HT-29 (cell line): ENCODE measurements around the gene GATA2. TPM values are rescaled to one million over a fixed set of nuclear protein-coding genes. Genes with fewer than 3 reads are reported as not detected.
A peak's percentile ranks its signal among the peaks of the same experiment; 100 is the strongest.

Experiments
- DNase-seq: peaks from one replicate; pipeline ENCODE4 v3.0.0-alpha.2; 2015; ENCODE audit warnings: low spot score
- total RNA-seq: library from RNA; depleted of rRNA; stranded (reverse); fragments of >200 nt; shearing (Covaris generic); gene quantifications from 2 replicates; pipeline ENCODE4 v1.2.3, GENCODE V29; 2014

GATA2 gene
- total RNA-seq, 1 experiment from 2014 or later = 123 TPM

GRCh38 chr3:128488636-128488990 is 4.4 kb downstream of the GATA2 start:
- DNase-seq = peak; percentile 69

DNA sequence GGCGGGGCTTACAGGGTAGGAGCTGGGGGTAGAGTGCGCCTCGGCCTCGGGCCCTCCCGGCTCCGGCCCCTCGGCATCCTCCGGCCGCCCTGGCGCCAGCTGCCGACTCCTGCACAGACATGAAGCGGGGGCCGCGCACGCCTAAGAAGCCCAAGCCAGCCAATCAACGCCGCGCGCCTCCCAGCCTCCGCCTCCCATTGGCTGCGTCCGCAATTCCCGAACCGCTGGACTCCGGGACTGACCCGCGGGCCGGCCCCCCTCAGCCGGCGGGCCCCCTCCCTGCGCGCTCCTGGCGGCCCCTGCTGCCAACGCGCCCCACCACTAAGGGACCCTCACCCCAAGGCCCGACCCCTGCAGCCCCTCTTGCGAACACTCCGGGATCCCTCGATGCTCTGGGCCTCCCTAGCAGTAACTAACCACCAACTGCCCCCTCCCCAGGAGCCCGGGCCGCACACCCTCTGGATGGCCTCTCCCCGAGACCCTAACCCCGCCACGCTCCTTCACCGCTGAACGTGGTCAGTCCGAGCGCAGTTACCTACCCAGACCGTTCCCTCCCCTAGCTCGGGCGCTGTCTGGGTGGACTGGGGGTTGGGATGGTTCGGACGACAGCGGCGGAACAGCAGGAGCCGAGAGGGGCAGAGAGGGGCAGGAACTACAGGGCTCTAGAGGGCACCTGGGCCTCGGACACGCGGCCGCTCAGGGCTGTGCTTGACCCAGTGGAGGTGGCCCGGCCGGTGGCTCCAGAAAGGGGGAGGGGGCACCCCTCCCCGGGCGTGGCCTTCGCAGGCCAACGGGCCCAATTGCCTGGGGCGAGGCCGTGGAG is 5.0 kb downstream of the GATA2 start:
- DNase-seq = peak; percentile 96

DNA sequence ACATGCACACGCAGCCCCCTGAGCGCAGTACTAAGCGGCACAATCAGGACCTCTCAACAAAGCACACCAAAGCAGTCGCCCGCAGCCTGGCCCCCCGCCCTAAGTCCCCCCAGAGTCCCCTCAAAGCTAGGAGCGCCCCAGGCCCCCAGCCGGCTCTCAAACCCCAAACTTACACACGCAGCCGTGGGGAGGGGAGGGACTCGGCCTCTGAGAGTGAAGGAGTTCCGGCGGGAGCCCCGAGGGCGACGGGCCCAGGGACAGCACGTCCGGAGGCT is 5.5 kb downstream of the GATA2 start:
- DNase-seq = no peak

DNA sequence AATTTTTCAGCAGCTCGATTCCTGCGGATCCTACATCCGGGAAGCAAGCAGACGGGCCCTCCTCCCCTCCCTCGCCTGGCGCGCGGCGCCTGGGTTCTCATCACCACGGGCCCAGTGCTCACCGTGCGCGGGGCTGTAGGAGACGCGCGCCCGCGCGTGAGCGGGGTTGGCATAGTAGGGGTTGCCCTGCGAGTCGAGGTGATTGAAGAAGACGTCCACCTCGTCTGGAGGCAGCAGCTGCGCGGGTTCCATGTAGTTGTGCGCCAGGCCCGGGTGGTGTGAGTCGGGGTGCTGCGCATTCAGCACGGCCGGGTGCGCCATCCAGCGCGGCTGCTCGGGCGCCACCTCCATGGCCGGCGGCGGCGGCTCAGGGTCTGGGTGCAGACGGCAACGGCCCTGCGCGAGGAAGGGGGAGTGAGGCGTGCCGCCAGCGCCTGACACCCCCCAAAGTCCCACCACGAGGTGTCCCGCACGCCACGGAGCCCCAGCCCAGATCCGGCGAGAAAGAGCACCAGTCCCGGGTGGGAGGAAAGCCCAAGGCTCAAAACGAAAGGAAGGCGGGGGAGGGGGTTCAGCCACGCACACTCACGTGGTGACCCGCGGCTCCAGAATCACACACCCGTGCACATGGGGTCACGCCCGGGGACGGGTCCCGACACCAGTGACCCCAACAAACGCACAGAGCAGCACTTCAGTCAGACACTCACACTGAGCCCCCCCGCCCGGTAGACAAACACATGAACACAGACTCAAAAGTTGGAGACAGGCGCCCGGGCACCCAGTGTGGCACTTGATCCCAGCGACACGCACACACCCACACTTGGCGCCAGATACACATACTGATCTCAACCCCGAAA is 6.1 kb downstream of the GATA2 start:
- peak; percentile 44 for DNase-seq

GRCh38 chr3:128486205-128486628 is 6.8 kb downstream of the GATA2 start:
- no peak for DNase-seq

DNA sequence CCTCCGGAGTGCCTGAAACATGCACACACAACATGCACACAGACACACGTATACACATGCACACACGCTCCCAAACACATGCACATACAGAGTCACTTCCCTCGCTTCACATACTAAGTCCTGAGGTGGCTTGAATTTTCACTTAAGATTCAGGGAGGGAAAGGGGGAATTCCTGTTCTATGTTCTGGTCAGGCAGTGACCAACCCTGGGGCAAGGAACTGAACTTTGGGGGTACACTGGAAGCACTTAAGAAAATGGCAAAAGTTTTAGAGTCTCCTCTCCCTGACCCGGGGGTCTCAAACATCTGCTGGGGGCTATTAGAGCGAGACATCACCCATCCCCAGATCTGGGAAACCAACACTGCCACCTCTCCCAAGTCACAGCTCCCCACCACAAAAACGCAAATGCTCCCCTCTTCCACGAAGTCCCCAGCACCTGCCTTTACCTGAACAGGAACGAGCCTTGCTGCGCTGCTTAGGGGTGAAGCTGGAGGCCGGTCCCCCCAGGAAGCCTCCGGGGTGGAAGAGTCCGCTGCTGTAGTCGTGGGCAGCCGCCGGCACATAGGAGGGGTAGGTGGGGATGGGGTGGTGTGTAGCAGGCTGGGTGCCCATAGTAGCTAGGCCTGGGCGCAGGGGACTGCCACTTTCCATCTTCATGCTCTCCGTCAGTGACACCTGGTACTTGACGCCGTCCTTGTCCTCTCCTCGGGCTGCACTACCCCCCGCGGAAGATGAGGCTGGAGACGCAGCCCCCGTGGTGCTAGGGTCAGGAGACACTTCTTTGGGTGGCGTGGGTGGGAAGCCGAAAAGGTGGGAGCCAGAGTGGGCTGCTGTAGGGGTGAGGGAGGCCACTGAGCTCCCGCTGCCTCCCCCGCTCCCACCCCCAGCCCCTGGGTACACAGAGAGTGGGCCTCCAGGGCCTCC is 7.5 kb downstream of the GATA2 start:
- no peak for DNase-seq

DNA sequence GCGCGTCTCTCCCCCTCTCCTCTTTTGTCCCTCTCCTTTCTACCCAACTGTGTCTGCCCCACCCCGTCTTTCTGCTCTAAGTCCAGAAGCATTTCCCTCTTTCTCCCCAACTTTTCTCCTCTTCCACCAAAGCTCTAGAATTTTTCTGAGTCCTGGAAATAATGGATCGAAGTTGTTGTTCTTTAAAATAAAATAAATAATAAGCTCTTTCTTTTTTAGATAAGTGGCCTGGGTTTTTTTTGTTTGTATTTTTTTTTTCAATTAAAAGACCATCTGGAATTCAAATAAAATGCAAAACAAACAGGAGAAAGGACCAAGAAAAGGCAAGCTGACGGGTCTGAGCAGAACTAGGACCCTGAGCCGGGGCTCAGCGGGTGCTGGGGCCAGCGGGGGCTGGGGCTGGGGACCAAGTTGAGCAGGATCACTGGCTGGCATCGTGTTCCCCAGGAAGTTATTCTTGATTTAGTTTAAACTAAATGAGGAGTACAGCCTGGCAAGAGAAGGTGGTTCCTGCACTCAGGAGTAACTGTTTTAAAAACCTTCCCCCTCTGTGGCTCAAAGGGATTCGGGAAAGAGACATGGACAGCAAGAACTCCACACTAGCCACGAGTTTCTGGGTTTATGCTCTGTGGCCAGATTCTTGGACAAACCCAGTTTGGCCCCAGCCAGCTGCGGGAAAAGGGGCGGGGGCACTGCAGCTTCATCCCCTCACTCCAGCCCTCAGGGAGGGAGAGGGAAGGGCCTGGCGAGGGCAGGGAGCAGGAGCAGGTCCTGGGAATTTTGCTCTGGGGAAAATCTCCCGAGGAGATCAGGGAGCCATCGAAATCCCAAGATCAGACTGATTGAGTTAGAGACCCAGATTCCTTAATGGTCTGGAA is 8.4 kb downstream of the GATA2 start:
- no peak for DNase-seq

DNA sequence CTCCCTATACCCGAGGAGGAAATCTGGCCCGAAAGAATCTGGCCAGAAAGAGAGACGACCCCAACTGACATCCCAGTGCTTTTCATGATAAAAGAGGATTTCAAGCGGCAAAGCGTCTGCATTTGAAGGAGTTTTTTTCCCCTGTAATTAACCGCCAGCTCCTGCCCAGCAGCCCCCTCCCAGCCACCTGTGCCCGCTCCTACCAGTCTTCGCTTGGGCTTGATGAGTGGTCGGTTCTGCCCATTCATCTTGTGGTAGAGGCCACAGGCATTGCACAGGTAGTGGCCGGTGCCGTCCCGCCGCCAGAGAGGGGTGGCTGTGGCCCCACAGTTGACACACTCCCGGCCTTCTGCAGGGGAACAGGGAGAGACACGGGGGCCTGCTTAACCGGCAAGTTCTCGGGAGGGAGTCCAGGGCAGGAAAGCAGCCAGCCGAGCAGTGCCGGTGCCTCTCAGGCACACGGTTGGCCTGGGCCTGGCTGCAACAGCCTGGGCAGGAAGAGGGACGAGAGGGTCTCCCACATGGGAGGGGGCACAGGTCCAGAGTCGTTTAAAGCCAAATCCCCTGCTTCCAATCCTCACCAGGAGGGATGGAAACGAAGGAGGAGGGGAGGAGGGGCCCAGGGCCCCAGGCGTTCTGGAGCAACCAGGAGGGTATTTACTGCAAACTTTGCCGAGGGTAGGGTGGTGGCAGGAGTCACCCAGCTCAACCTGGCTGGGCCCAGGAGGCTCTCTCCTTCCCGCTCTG is 9.2 kb downstream of the GATA2 start:
- DNase-seq = no peak

DNA sequence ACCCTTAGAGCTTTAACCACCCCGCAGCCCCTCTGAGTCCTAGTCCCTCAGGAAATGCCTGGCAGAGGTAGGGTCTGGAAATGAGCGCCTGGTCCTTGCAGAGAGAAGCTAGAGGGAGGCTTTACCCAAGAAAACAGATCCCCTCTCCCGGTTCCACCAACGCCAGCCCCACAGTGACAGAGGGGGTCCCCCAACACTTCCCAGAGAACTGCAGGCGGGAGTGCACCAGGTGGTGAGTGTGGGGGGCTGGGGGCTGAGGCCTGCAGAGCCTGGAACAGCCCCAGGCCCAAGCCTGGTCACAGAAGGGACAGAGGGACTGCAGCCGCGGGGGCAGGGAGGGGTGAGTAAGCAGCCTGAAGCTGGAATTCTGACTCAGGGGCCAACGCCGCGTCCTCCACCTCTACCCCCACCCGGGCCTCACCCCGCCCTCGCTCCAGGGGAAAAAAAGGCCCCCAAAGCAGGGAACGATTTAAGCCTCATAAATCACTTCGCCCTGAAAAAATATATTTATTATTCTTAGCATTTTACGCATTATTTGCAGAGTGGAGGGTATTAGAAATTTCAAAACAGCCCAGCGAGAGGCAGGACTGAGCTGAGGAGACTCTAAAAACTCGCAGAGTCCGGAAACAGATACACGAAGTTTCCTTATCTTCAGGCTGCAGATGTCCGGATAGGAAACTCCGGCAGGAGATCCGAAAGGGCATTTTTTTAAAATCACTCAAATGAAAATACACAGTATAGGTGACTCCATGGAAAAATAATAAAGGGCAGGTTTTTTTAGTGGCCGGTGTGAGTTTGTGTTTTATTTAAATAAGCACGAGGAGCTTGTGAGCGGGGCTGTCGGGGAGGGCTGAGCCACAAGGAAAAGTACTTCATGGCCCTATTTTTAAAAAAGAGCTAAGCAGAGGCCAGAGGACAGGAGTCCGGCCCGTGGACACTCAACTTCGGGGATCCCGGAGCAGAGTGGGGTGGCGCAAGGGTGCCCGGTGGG is 10.0 kb downstream of the GATA2 start:
- no peak for DNase-seq

- no peak for DNase-seq
These were observed 10.8 kb downstream of the GATA2 start for GRCh38 chr3:128482175-128482574.

DNA sequence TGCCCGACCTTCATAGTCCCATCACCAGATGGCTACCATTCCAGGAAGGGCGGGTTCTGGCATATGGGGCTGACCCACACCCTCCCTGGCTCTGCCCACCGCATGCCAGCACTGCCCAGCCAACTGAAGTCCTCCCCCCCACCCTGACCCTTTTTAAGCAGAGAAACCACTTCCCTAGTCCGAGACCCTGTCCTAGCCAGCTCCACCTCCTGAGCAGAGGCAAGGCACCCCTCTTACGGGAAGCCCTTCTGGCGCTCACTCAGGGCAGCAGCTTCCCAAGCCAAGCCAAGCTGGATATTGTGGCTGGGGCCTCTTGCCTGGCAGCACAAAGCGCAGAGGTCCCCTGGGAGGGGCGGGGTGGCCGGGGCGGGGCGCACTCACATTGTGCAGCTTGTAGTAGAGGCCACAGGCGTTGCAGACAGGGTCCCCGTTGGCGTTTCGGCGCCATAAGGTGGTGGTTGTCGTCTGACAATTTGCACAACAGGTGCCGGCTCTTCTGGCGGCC is 11.5 kb downstream of the GATA2 start:
- DNase-seq = no peak

- DNase-seq = no peak
These were observed 12.1 kb downstream of the GATA2 start for GRCh38 chr3:128480717-128481437.

GRCh38 chr3:128480278-128480677 is 12.7 kb downstream of the GATA2 start:
- DNase-seq = no peak

DNA sequence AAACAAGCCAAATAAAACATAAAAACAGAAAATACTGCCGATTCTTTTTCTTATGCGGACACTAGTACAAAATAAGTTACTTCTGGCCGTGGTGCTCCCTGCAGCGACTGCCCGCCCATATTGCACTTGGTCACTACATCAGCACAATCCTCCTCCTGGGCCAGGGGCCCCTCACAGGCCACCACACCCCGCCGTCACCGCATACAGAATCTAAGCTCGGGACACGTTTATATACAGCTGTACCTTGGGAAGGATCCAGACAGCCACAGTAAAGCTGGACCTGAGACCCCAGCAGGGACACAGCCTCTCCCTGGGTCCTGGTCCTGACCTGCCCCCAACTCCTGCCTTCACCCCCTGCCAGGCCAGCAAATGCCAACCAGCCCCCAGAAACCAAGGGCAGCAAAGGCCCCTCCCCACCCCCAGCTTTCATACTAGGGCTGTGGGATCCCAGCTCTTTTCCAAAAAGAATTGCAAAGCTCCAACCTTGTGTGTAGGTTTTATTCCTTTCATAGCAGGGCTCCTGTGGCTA is 13.4 kb downstream of the GATA2 start:
- DNase-seq = no peak

DNA sequence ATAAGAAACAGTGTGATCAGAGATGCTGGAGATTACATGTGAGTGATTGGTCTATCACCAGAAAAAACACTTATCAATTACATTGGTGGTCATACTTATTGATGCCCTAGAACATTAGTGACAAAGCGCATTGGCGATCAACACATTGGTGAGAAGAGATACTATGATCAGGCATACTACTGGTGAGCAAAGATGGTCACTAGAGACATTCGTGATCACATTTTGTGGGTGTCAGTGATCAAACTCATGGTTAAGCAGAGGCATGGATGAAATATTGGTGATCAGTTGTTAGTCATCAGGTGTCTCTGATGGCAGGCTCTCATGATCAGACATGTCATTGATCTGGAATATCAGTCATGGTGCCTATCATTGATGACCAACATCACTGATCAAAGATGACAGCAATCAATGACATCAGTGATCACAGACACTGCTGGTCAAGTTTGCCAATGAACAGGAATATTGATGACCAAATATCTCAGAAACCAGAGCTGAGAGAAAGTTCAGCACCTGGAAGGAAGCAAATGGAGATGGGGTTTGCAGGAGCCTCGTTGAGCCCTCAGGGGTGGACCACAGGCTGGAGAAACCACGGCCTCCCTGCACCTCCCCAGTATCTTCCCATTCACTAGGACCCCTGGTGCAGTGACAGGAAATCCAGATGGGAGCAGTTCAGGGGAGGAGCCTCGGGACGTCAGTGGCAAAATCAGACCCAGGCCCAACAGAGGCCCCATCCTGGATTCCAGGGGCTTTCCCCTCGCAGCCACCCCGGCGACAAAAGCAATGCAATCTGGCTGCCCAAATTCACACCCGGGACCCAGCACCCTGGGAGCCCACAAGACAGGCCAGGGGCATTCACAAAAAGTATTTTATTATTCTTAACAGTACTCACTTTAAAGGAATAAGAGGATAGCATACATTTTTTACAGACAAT is 14.2 kb downstream of the GATA2 start:
- DNase-seq = no peak

DNA sequence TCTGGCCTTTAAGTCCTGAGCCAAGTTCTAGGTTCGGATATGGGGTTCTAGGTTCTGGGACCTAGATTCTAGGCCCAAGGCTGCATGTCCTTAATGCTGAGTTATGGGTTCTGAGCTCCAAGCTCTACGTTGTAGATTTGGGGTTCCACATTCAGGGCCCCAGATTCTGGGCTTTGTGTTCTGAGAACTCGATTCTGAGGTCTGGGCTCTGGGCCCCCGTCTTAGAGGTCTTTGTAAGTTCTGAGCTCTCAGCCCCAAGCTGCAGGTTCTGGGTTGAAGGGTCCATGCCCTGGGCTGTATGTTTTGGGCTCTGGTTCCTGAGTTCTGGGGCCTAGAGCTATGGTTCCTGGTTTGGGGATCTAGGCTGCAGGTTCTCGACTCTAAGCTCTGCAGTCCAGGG is 16.3 kb downstream of the GATA2 start:
- DNase-seq = no peak

GRCh38 chr3:128475355-128475754 is 17.6 kb downstream of the GATA2 start:
- no peak for DNase-seq
